ENCODE measurements around the gene C16orf95. TPM values are rescaled to one million over a fixed set of nuclear protein-coding genes. Genes with fewer than 3 reads are reported as not detected.

Gene C16orf95
- total RNA-seq, 2 donors from 2014 or later: 0.91 to 8.0 TPM

DNA sequence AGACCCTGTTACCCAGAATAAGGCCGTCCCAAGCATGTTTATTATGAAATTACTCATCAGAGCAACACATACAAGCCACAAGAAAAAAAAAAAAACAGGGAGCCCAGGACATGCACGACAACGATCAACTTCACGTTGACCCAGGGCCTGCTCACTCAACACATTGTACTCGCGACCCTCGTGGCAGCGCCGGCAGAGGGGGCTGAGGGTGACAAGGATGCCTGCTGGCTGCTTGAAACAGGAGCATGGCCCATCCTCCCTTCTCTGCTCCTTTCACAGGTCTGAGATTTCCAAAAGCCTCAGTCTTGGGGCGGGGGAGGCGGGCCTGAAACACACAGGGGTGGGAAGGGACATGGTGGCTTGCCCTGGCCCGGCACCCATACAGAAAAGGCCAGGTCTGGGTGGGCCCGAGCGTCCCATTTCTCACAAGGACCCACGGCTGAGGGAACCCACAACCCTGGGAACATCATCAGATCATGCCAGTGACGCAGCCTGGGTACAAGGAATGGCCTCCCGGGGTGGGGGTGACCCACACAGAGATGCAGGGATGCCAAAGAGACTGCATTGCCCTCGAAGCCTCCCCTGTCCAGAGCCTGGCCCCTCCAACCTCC is 21.1 kb upstream of the C16orf95 start:
- DNase-seq (ENCODE audit: low spot score): no peak
- H3K9me3 ChIP-seq: no peaks in the 10 kb centered on the region
- H3K27me3 ChIP-seq (replicated peaks; ENCODE audit: insufficient read depth): no peaks in the 10 kb centered on the region
- TF ChIP-seq POLR2A (IDR thresholded peaks at IDR 0.05) (no peak), POLR2AphosphoS5 (IDR thresholded peaks at IDR 0.05) (no peak)
- TF ChIP-seq, protein P1, sequence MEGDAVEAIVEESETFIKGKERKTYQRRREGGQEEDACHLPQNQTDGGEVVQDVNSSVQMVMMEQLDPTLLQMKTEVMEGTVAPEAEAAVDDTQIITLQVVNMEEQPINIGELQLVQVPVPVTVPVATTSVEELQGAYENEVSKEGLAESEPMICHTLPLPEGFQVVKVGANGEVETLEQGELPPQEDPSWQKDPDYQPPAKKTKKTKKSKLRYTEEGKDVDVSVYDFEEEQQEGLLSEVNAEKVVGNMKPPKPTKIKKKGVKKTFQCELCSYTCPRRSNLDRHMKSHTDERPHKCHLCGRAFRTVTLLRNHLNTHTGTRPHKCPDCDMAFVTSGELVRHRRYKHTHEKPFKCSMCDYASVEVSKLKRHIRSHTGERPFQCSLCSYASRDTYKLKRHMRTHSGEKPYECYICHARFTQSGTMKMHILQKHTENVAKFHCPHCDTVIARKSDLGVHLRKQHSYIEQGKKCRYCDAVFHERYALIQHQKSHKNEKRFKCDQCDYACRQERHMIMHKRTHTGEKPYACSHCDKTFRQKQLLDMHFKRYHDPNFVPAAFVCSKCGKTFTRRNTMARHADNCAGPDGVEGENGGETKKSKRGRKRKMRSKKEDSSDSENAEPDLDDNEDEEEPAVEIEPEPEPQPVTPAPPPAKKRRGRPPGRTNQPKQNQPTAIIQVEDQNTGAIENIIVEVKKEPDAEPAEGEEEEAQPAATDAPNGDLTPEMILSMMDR (IDR thresholded peaks at IDR 0.05): no peak
- H3K4me3 ChIP-seq: no peak overlapping the region
- 94% methylated on average over 16 of the region's 18 CpGs for WGBS
- intact Hi-C loops (cut with DNase I): no loop called here
- H3K36me3 ChIP-seq: peaks cover 8 to 22% of the 10 kb centered on the region in 2 donors
- no peak overlapping the region for H3K27ac ChIP-seq
- H3K4me1 ChIP-seq (replicated peaks): no peaks in the 10 kb centered on the region

- H3K4me1 ChIP-seq (replicated peaks): no peaks in the 10 kb centered on the region
- DNase-seq (ENCODE audit: low spot score): no peak
- H3K9me3 ChIP-seq: no peaks in the 10 kb centered on the region
- H3K27me3 ChIP-seq (replicated peaks; ENCODE audit: insufficient read depth): no peaks in the 10 kb centered on the region
- 70% methylated on average over 16 of the region's 16 CpGs for WGBS
- intact Hi-C loops (cut with DNase I): no loop called here
- no peak overlapping the region for H3K4me3 ChIP-seq
- H3K27ac ChIP-seq: no peak overlapping the region
- TF ChIP-seq POLR2A (IDR thresholded peaks at IDR 0.05): no peak
- no peak for TF ChIP-seq POLR2AphosphoS5 (IDR thresholded peaks at IDR 0.05)
- TF ChIP-seq, protein P1 (IDR thresholded peaks at IDR 0.05): no peak
- H3K36me3 ChIP-seq: peaks cover 8 to 25% of the 10 kb centered on the region in 2 donors
Measured at GRCh38 chr16:87337262-87337771, 20.1 kb upstream of the C16orf95 start.

- Histone ChIP-seq H3K27ac (no peak overlapping the region), H3K4me3 (no peak overlapping the region), H3K36me3 (peaks cover 8 to 25% of the 10 kb centered on the region in 2 donors), H3K9me3 (no peaks in the 10 kb centered on the region), H3K4me1 (replicated peaks) (no peaks in the 10 kb centered on the region), H3K27me3 (replicated peaks; ENCODE audit: insufficient read depth) (no peaks in the 10 kb centered on the region)
- intact Hi-C loops (cut with DNase I): no loop called here
- DNase-seq (ENCODE audit: low spot score): no peak
- WGBS: 90% methylated on average over 18 of the region's 19 CpGs
- TF ChIP-seq POLR2AphosphoS5 (IDR thresholded peaks at IDR 0.05) (no peak), POLR2A (IDR thresholded peaks at IDR 0.05) (no peak)
- TF ChIP-seq, protein P1 (IDR thresholded peaks at IDR 0.05): no peak
Measured at GRCh38 chr16:87336434-87337240, 19.4 kb upstream of the C16orf95 start.

- DNase-seq (ENCODE audit: low spot score): no peak
- H3K27ac ChIP-seq: no peak overlapping the region
- no peak overlapping the region for H3K4me3 ChIP-seq
- no peaks in the 10 kb centered on the region for H3K27me3 ChIP-seq (replicated peaks; ENCODE audit: insufficient read depth)
- no peaks in the 10 kb centered on the region for H3K9me3 ChIP-seq
- peaks cover 9 to 25% of the 10 kb centered on the region in 2 donors for H3K36me3 ChIP-seq
- no peaks in the 10 kb centered on the region for H3K4me1 ChIP-seq (replicated peaks)
- TF ChIP-seq POLR2A (IDR thresholded peaks at IDR 0.05) (no peak), POLR2AphosphoS5 (IDR thresholded peaks at IDR 0.05) (no peak)
- TF ChIP-seq, protein P1 (IDR thresholded peaks at IDR 0.05): no peak
- intact Hi-C loops (cut with DNase I): no loop called here
- 86% methylated on average over 17 of the region's 19 CpGs for WGBS
Measured at GRCh38 chr16:87335625-87336433, 18.6 kb upstream of the C16orf95 start.

All from prostate gland (tissue), 2 donors.